ENCODE data around the gene DFFA. TPM values are rescaled to one million over a fixed set of nuclear protein-coding genes. Genes with fewer than 3 reads are reported as not detected.

DFFA gene
- total and polyA plus RNA-seq, 9 of the 15 experiments (the other 6 are each of a cell fraction or from before 2014, with no cell fraction given) = 39.6 to 74.8 (median 59.2) TPM

- TF ChIP-seq, protein P1, sequence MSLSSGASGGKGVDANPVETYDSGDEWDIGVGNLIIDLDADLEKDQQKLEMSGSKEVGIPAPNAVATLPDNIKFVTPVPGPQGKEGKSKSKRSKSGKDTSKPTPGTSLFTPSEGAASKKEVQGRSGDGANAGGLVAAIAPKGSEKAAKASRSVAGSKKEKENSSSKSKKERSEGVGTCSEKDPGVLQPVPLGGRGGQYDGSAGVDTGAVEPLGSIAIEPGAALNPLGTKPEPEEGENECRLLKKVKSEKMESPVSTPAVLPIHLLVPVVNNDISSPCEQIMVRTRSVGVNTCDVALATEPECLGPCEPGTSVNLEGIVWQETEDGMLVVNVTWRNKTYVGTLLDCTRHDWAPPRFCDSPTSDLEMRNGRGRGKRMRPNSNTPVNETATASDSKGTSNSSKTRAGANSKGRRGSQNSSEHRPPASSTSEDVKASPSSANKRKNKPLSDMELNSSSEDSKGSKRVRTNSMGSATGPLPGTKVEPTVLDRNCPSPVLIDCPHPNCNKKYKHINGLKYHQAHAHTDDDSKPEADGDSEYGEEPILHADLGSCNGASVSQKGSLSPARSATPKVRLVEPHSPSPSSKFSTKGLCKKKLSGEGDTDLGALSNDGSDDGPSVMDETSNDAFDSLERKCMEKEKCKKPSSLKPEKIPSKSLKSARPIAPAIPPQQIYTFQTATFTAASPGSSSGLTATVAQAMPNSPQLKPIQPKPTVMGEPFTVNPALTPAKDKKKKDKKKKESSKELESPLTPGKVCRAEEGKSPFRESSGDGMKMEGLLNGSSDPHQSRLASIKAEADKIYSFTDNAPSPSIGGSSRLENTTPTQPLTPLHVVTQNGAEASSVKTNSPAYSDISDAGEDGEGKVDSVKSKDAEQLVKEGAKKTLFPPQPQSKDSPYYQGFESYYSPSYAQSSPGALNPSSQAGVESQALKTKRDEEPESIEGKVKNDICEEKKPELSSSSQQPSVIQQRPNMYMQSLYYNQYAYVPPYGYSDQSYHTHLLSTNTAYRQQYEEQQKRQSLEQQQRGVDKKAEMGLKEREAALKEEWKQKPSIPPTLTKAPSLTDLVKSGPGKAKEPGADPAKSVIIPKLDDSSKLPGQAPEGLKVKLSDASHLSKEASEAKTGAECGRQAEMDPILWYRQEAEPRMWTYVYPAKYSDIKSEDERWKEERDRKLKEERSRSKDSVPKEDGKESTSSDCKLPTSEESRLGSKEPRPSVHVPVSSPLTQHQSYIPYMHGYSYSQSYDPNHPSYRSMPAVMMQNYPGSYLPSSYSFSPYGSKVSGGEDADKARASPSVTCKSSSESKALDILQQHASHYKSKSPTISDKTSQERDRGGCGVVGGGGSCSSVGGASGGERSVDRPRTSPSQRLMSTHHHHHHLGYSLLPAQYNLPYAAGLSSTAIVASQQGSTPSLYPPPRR (CRISPR knock-in tag; IDR thresholded peaks at IDR 0.05; ENCODE audit: borderline replicate concordance) = no peak
- TF ChIP-seq ZNF324 (CRISPR knock-in tag; IDR thresholded peaks at IDR 0.05) = no peak
- TF ChIP-seq NFIC (IDR thresholded peaks at IDR 0.05) = peak; percentile 71
- TF ChIP-seq ZNF561 (CRISPR knock-in tag; conservative IDR thresholded peaks at IDR 0.05) = no peak
- no peak for TF ChIP-seq ZNF280B (CRISPR knock-in tag; IDR thresholded peaks at IDR 0.05)
- TF ChIP-seq, protein P2, sequence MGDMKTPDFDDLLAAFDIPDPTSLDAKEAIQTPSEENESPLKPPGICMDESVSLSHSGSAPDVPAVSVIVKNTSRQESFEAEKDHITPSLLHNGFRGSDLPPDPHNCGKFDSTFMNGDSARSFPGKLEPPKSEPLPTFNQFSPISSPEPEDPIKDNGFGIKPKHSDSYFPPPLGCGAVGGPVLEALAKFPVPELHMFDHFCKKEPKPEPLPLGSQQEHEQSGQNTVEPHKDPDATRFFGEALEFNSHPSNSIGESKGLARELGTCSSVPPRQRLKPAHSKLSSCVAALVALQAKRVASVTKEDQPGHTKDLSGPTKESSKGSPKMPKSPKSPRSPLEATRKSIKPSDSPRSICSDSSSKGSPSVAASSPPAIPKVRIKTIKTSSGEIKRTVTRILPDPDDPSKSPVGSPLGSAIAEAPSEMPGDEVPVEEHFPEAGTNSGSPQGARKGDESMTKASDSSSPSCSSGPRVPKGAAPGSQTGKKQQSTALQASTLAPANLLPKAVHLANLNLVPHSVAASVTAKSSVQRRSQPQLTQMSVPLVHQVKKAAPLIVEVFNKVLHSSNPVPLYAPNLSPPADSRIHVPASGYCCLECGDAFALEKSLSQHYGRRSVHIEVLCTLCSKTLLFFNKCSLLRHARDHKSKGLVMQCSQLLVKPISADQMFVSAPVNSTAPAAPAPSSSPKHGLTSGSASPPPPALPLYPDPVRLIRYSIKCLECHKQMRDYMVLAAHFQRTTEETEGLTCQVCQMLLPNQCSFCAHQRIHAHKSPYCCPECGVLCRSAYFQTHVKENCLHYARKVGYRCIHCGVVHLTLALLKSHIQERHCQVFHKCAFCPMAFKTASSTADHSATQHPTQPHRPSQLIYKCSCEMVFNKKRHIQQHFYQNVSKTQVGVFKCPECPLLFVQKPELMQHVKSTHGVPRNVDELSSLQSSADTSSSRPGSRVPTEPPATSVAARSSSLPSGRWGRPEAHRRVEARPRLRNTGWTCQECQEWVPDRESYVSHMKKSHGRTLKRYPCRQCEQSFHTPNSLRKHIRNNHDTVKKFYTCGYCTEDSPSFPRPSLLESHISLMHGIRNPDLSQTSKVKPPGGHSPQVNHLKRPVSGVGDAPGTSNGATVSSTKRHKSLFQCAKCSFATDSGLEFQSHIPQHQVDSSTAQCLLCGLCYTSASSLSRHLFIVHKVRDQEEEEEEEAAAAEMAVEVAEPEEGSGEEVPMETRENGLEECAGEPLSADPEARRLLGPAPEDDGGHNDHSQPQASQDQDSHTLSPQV (IDR thresholded peaks at IDR 0.05) = peak; percentile 98
- TF ChIP-seq ZNF644 (tag; IDR thresholded peaks at IDR 0.05; ENCODE audit: low read depth) = peak; percentile 90
- TF ChIP-seq ZNF766 (CRISPR knock-in tag; conservative IDR thresholded peaks at IDR 0.05) = peak; percentile 77
- TF ChIP-seq RBM17 (IDR thresholded peaks at IDR 0.05; ENCODE audit: borderline replicate concordance, low read depth, low read length) = no peak
- TF ChIP-seq, protein P3, sequence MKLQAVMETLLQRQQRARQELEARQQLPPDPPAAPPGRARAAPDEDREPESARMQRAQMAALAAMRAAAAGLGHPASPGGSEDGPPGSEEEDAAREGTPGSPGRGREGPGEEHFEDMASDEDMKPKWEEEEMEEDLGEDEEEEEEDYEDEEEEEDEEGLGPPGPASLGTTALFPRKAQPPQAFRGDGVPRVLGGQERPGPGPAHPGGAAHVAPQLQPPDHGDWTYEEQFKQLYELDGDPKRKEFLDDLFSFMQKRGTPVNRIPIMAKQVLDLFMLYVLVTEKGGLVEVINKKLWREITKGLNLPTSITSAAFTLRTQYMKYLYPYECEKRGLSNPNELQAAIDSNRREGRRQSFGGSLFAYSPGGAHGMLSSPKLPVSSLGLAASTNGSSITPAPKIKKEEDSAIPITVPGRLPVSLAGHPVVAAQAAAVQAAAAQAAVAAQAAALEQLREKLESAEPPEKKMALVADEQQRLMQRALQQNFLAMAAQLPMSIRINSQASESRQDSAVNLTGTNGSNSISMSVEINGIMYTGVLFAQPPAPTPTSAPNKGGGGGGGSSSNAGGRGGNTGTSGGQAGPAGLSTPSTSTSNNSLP (IDR thresholded peaks at IDR 0.05; ENCODE audit: borderline replicate concordance, low read depth, low read length) = no peak; the same call in 1 of the 2 replicates
- no peak for TF ChIP-seq NR3C1 (CRISPR knock-in tag; IDR thresholded peaks at IDR 0.05)
- no peak for TF ChIP-seq NCOA6 (IDR thresholded peaks at IDR 0.05)
- peak; percentile 55; the same call in 1 of the 2 replicates for TF ChIP-seq RNF2 (IDR thresholded peaks at IDR 0.05)
- TF ChIP-seq BRCA1 (IDR thresholded peaks at IDR 0.05) = no peak
- no peak for TF ChIP-seq BRCA1 (CRISPR knock-in tag; IDR thresholded peaks at IDR 0.05)
- TF ChIP-seq ZNF668 (CRISPR knock-in tag; IDR thresholded peaks at IDR 0.05) = no peak
These were observed 57.0 kb downstream of the DFFA start (continued) for GRCh38 chr1:10415211-10415930.

Measured in K562 (cell line).